Mucosa of descending colon (tissue), 3 donors: ENCODE results near the gene TBC1D22B. TPM values are rescaled to one million over a fixed set of nuclear protein-coding genes. Genes with fewer than 3 reads are reported as not detected.

ENCODE experiments used
- ATAC-seq: fragments of 200-7000 bp; cut with Tn5 transposase; one replicate; pipeline ENCODE4 v1.9.1; 2020; ENCODE audit warnings: mild to moderate bottlenecking, moderate library complexity
- DNase-seq, 3 donors: peaks; one replicate each; pipeline ENCODE4 v3.0.0-alpha.2; 2020
- H3K36me3 ChIP-seq: fragments of 200-600 bp; one replicate; pipeline ENCODE4 v1.8.0; 2021; ENCODE audit warnings: low read depth, mild to moderate bottlenecking
- H3K4me1 ChIP-seq: fragments of 200-600 bp; one replicate; pipeline ENCODE4 v1.8.0; 2021; ENCODE audit warnings: low read depth, mild to moderate bottlenecking
- H3K4me3 ChIP-seq: fragments of 200-600 bp; one replicate; pipeline ENCODE4 v1.8.0; 2021; ENCODE audit warnings: mild to moderate bottlenecking
- H3K9me3 ChIP-seq: fragments of 200-600 bp; one replicate; pipeline ENCODE4 v1.8.0; 2021; ENCODE audit warnings: mild to moderate bottlenecking
- CTCF ChIP-seq: fragments of 200-600 bp; IDR thresholded peaks from one replicate; pipeline ENCODE4 v1.8.0; 2022; ENCODE audit warnings: antibody characterized with exemption, mild to moderate bottlenecking
- intact Hi-C, 2 donors: fragments of 100-400 bp; cut with DNase I in 1 of 2; cut with micrococcal nuclease in 1 of 2; formaldehyde crosslinking; loops; one replicate each; pipeline versions ENCODE4 v1.11.0 to v1.11.1; 2022; cut with DNase I, micrococcal nuclease
- total RNA-seq, 3 donors: library from RNA; stranded (reverse); fragmentation: NEBNext Ultra II Directional in 2 of 3; extraction: Animal tissue kit (Norgen Biotek cat#: 25700) in 2 of 3; gene quantifications; one replicate each; pipeline versions ENCODE4 v1.2.1 to v1.2.4, GENCODE V29; 2021 to 2023
- donor health status: DM: no; HTN: no; CAD: no; lungs with moderate emphysema.
- donor health status: DM: no; HTN: no; CAD: no.
- donor health status: DM: no; HTN: yes; CAD: no.

TBC1D22B gene
- total RNA-seq, 3 donors from 2014 or later, result 12.9 to 15.5 (median 14.8) TPM

GRCh38 chr6:37369321-37370201 is 112.0 kb downstream of the TBC1D22B start:
- TF ChIP-seq CTCF, result no peak
- Histone ChIP-seq H3K36me3 (no peaks in the 10 kb centered on the region), H3K4me1 (no peaks in the 10 kb centered on the region), H3K9me3 (no peaks in the 10 kb centered on the region), H3K4me3 (no peak overlapping the region)
- no peak for ATAC-seq
- intact Hi-C loops, result no loop called here
- DNase-seq, result no peak

- H3K36me3 ChIP-seq, result no peaks in the 10 kb centered on the region
These were observed 113.8 kb downstream of the TBC1D22B start for GRCh38 chr6:37371154-37372083.

GRCh38 chr6:37372116-37372515 is 114.5 kb downstream of the TBC1D22B start:
- DNase-seq, result no peak
- H3K36me3 ChIP-seq, result no peaks in the 10 kb centered on the region
- no peak for ATAC-seq
- no peak for TF ChIP-seq CTCF
- intact Hi-C loops, result no loop called here
- H3K9me3 ChIP-seq, result no peaks in the 10 kb centered on the region
- no peaks in the 10 kb centered on the region for H3K4me1 ChIP-seq
- H3K4me3 ChIP-seq, result no peak overlapping the region

More at GRCh38 chr6:37371154-37372083, 113.8 kb downstream of the TBC1D22B start:
- H3K4me1 ChIP-seq, result no peaks in the 10 kb centered on the region
- ATAC-seq, result no peak
- TF ChIP-seq CTCF, result no peak
- intact Hi-C loops, result no loop called here
- H3K9me3 ChIP-seq, result no peaks in the 10 kb centered on the region
- DNase-seq, result no peak
- no peak overlapping the region for H3K4me3 ChIP-seq

- DNase-seq, result no peak
- TF ChIP-seq CTCF, result no peak
- H3K36me3 ChIP-seq, result no peaks in the 10 kb centered on the region
- ATAC-seq, result no peak
- intact Hi-C loops, result no loop called here
- H3K4me1 ChIP-seq, result no peaks in the 10 kb centered on the region
- H3K4me3 ChIP-seq, result no peak overlapping the region
- H3K9me3 ChIP-seq, result no peaks in the 10 kb centered on the region
These were observed 116.4 kb downstream of the TBC1D22B start for GRCh38 chr6:37373822-37374471.

GRCh38 chr6:37375376-37375775 is 117.8 kb downstream of the TBC1D22B start:
- TF ChIP-seq CTCF, result no peak
- H3K36me3 ChIP-seq, result no peaks in the 10 kb centered on the region
- no peak overlapping the region for H3K4me3 ChIP-seq
- intact Hi-C loops, result no loop called here
- ATAC-seq (no peak), DNase-seq (no peak)
- H3K4me1 ChIP-seq, result no peaks in the 10 kb centered on the region
- H3K9me3 ChIP-seq, result no peaks in the 10 kb centered on the region
